GM21619 (cell line): ENCODE data around the gene DLEC1.
"Not testable (repeated sequence)": the region's sequence is repeated elsewhere in the genome, so short reads cannot be mapped to it uniquely, and the experiment has no call there.

ENCODE experiments used
- ATAC-seq: cut with Tn5 transposase; IDR thresholded peaks from one replicate; pipeline ENCODE4 v1.9.1; 2021; ENCODE audit not compliant: unreplicated experiment

Gene DLEC1

DNA sequence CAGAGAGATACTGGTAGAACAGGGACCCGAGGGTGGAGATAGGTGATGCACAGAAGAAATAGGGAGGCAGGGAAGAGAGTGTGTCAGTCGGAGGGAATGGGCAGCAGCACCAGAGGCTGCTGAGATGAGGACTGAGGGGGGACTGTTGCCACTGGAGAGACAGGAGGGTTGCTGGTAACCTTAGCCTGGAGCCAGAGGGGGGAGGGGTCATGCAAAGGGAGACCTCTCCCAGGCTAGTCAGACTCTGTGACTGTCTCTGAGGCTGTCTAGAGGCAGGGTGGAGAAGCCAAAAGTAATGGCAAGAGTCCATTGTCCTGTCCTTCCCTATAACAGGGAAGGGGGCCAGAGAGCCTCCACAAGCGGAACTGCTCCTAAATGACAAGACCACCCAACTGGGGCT lies 2.1 kb upstream of the DLEC1 start:
- no peak for ATAC-seq

DNA sequence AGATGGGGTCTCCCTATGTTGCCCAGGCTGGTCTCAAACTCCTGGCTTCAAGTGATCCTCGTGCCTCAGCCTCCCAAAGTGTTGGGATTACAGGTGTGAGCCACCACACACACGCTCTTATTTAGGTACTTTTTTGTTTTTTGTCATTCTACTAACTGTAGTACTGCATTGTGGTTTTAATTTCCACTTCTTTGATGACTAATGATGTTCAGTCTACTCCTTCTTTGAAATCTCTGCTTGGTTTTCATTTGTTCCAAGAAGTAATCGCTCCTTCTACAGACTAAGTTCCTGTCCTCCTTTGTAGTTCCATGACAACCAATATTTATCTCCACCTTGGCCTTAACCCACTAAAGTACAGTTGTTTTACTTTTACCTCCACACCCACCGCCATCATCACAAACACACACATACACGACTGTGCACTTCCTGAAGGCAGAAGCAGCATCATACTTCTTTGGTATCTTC lies 529 bp upstream of the DLEC1 start:
- no peak for ATAC-seq

DNA sequence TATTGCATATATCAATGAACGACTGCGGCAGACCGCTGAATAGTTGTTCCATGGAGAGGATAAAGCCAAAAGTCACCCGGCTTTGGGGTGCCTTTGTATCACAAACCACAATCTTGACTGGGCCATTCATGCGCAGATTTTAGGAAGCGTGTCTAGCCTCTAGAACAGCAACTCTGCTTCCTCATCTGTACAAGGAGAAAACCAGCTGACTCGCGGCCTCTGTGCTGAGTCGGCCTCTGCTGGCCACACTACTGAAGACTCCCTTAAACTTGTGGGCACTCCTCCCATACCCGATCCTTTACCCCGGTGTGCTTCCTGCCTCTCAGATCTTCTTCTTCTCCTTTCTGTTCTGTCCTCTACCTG lies 872 bp downstream of the DLEC1 start:
- peak; percentile 47 for ATAC-seq

DNA sequence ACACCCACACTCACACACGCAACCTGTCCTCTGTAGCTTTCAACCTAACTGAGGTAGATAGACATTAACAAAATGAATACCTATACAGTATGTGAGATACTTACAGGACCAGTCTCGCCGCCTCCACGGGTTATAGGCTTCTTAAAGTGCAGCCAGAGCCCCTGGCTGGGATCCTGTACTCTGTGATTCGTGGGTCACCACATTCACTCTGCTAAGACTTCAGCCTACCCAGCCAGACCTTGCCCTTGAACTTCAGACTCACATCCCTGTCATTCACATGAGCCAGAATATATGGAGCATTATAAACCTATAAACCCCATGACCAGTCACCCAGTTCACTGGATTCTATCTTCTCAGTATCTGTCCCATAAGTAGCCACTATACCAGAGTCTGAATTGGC lies 1.4 kb downstream of the DLEC1 start:
- ATAC-seq: no peak

DNA sequence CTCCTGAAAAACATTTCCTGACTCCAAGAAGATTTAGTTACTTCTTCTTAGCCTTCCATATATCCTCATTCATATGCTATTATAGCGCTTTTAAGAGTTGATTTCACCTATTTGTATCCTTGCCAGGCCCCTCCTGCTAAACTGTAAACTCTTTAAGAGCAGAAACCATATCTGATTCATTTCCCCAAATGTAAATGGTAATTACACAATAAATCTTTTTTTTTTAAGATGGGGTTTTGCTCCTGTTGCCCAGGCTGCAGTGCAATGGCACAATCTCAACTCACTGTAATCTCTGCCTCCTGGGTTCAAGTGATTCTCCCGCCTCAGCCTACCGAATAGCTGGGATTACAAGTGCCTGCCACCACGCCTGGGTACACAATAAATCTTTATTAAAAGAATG lies 4.5 kb downstream of the DLEC1 start:
- no peak for ATAC-seq

DNA sequence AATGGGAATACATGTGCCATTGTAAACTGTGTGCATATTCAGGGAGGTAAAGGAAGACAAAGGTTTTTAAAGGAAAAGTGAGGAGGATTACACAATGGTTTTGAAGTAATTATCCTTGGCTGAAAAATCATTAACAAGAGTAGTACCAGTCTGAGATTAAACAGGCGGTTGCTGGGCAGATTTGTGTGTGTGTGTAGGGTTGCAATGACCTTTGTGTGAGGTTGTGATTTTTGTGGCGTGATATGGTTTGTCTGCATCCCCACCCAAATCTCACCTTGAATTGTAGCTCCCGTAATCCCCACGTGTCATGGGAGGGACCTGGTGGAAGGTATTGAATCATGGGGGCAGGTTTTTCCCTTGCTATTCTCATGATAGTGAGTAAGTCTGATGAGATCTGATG lies 7.0 kb downstream of the DLEC1 start:
- ATAC-seq: no peak

DNA sequence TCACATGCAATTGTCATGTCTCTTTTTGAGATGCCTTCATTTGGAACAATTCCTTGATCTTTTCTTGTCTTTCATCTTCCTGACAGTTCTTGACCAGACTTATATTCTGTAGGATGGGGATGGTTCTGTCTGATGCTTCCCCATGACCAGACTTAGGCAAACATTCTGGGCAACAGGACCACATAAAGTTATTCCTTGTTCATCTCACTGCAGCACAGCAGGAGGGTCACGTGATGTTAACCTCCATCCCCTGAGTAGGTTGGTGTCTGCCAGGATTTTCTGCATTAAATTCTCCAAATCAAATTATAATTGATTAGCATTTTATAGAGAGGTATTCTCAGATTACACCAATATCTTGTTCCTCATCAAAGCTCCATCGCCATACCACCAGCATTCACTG lies 7.8 kb downstream of the DLEC1 start:
- ATAC-seq: no peak

DNA sequence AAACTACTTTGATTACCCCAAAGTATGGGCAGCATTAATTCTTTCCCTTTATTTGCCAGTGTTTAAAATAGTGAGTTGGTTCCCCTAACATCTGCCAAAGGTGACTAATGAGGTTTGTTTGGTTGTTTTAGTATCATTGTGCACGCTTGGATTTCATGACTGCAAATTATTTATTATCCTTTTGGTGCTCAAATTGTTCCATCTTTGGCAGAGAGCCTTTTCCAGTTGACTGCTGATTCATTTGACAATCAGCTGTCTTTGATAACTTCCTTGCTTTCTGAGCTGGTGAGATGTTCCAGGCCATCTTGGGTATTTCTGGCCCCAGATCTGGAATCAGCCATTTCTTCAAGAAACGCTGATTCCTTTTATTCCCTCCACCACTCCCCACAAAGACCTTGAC lies 8.9 kb downstream of the DLEC1 start:
- ATAC-seq: no peak

DNA sequence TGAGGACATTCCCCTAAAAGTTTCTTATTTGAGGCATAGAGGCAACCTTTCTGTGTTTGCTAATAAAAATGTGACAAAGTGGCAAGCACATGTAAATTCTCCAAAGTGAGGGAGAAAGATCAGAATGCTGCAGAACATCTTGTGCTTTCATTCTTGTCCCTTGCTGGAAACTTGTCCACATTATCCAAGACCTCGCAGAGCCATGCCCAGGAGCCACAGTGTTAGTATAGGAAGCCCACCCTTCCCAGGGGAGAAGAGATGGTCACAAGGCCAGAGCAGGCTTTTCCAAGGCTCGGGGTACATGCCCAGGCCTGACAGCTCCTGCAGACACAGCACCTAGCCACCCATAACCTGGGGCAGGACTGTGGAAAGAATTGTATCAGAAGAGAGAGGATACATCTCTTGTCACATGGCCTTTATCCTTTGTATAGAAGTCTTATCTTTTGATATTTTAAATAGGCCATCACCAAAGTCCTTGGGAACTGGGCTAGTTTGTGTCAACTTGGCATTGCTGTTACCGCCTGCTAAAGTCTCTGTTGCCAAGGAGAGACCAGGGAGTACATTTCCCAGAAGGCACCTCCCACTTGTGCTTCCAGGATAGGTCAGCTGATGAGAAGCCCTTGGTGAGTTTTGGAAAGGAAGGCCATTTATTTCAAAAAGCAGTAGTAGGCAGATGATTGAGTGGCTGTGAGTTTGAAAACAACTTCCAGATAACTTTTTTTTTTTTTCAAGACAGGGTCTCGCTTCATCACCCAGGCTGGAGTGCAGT lies 10.5 kb downstream of the DLEC1 start:
- no peak for ATAC-seq

DNA sequence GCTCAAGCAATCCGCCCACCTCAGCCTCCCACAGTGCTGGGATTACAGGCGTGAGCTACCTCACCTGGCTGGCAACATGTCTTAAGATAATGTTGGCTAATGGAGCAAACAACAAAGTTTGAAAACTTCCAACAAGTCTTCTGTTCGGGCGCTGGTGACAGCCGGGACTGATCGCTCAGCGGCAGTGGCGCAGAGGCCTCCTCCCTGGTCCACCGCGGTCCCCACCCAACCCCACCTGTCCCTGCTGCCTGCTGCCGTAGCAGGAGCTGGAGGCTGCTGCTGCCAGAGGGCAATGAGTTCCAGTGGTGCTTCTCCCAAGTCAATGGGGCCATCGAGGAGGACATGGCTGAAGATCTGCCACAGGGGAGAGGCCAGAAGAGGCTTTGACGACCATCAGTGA lies 12.1 kb downstream of the DLEC1 start:
- no peak for ATAC-seq

DNA sequence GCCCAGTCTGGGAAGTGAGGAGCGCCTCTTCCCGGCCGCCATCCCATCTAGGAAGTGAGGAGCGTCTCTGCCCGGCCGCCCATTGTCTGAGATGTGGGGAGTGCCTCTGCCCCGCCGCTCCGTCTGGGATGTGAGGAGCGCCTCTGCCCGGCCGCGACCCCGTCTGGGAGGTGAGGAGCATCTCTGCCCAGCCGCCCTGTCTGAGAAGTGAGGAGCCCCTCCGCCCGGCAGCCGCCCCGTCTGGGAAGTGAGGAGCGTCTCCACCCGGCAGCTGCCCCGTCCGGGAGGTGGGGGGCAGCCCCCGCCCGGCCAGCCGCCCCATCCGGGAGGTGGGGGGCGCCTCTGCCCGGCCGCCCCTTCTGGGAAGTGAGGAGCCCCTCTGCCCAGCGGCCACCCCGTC lies 14.3 kb downstream of the DLEC1 start:
- not testable (repeated sequence) for ATAC-seq

DNA sequence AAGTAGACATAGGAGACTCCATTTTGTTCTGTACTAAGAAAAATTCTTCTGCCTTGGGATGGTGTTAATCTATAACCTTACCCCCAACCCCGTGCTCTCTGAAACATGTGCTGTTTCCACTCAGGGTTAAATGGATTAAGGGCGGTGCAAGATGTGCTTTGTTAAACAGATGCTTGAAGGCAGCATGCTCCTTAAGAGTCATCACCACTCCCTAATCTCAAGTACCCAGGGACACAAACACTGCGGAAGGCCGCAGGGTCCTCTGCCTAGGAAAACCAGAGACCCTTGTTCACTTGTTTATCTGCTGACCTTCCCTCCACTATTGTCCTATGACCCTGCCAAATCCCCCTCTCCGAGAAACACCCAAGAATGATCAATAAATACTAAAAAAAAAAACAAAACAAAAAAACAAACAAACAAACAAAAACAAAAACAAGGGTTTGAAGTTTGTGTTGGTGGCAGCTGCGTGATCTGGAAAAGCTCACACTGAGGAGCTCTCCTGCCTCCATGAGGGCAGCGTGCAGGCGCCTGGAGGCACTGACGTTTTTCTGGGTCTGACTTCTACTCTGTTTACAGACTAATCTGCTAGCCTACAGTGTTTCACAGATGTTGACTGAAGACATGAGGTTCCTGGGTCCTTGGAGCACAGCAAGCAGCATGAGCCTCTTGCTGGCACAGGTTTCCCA lies 14.9 kb downstream of the DLEC1 start:
- ATAC-seq: not testable (repeated sequence)

DNA sequence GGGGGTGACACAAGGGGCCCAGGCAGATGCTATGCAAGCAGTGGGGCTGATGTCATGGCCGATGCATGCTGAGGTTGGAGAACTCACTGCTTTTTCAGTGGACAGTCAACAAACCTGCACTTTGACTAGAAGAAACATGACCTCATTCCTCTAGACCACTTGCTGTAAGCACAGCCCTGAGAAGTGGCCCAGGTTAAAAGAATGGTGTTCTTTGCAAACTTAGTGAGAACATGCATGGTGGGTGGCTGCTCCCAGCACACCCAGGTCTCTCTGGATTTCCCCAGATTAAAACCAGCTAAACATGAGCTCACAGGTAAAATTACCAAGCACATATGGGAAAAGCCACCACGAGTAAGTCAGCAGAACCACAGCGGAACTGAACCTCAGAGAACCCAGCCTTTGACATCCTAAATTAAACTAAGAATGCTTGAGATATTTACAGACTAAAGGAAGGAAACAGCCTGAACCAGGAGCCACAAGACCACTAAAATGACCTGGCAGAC lies 15.5 kb downstream of the DLEC1 start:
- ATAC-seq: no peak

DNA sequence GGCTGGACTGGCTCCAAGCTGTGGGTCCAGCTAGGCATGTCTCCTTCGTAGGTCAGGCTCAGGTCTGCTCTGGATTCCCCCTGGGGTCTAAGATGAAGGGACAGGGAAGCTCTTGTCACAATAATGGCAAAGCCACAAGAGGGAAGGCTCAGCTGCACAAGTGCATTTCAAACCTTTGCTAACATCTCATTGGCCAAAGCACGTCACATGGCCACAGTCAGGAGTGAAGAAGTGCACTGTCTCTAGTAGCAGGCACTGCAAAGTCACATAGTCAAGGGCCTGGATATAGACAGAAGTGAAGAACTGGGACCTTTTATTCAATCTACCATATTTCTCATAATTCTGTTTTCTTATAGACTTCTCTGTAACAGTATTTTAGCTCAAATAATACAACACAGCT lies 20.1 kb downstream of the DLEC1 start:
- ATAC-seq: no peak

DNA sequence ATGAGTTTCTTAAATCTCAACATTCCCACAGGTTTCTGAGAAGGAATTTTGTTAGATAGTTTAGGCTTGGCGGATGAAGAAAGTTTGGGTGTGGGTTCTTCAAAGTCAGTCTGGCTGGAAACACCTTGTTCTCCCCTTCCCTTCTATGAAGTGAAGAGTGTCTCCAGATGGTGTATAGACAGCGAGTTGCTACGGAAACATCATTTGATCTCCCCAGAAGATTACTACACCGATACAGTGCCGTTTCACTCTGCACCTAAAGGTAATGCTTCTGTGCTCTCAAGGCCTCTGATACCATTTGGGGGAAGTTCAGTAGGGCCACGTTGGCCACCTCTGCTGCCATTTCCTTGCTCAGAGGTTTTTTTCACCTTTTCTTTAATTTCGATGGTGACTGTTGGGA lies 20.6 kb downstream of the DLEC1 start:
- no peak for ATAC-seq

DNA sequence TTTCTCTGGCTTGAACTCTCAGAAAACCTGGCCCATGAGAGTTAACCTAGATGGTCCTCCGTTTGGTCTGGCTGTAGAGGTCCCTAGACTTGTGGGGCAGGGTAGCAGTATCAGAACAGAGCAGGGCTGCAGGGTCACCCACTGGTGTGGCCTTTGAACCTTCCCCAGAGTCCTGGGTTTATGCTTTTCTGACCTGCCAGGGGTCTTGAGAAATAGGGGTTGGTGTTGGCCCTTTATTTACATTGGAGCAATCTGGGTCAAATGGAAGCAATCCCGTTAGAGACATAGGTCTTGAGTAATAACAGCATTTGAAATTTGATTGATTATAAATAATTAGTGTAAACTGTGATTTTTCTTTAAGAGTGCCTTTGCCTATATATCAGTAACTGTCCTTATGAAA lies 23.8 kb downstream of the DLEC1 start:
- no peak for ATAC-seq

DNA sequence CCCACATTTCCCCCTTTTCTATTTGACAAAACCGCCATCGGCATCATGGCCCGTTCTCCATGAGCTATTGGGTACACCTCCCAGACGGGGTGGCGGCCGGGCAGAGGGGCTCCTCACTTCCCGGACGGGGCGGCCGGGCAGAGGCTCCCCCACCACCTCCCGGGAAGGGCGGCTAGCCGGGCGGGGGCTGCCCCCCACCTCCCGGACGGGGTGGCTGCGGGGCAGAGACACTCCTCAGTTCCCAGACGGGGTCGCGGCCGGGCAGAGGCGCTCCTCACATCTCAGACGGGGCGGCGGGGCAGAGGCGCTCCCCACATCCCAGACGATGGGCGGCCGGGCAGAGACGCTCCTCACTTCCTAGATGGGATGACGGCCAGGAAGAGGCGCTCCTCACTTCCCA lies 25.4 kb downstream of the DLEC1 start:
- ATAC-seq: not testable (repeated sequence)

DNA sequence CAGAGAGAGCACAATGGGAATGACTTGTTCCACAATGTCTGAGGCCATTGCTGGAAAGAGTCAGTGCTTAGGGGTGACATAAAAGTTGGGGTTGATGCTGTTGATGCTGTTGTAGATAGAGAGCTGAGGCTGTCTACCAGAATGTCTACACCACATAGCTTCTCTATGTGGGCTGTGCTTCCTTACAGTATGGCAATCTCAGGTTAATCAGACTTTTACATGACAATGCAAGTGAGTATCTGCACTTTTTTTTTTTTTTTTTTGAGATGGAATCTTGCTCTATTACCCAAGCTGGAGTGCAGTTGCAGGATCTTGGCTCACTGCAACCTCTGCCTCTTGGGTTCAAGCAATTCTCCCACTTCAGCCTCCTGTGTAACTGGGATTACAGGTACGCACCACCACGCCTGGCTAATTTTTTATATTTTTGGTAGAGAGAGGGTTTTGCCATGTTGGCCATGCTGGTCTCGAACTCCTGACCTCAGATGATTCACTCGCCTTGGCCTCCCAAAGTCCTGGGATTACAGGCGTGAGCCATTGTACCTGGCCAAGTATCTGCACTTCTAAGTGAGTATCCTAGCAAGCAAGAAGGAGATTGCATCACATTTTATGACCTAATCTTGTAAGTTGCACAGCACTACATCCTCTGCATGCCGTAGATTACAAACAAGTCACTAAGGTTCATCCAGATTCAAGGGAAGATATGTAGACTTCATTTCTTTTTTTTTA lies 28.7 kb downstream of the DLEC1 start:
- no peak for ATAC-seq

DNA sequence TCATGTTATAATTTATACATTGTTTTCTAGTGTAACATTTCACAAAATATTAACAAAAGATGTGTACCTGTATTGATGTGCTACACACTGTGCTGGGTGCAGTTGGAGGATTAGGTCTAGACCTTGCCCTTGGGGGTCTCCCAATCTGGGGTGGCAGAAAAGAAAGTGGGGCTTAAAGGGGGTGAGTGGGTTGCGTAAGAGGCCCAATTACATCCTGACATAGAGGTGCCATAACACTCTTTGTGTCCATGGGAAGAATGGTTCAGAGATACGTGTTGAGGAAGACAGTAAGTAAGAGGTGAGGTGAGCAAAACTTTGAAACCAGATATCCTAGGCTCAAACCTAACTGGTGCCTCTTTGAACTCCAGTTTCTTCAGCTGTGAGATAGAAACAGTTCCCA lies 31.0 kb downstream of the DLEC1 start:
- no peak for ATAC-seq

DNA sequence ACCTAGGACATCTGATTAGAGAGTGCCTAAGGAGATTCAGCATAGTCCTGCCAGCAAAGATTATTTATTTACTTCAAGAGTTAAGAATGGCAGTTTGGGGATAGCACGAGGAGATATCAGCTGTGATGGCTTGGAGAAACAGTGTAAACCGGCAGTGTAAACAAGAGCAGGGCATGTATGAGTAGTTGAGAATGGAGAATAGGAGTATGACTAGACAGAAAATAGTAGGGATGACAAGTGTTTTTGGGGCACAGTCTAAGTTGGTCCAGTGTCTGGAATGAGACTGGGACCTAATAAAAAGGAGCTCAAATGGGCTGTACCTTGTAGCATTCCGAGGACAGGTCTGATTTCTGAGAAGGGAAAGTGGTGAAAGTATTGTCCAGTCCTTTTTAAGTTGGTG lies 38.1 kb downstream of the DLEC1 start:
- not testable (repeated sequence) for ATAC-seq

DNA sequence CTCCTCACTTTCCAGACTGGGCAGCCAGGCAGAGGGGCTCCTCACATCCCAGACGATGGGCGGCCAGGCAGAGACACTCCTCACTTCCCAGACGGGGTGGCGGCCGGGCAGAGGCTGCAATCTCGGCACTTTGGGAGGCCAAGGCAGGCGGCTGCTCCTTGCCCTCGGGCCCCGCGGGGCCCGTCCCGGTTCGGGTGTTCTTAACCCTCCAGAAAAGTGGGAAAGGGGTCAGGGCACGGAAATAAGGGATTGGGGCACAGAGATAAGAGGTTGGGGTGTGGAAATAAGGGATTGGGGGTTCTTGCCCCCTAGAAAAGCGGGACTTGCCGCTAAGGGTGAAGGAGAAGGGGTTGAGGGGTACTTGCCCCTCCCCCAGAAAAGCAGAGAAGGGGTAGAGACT lies 43.3 kb downstream of the DLEC1 start:
- not testable (repeated sequence) for ATAC-seq

DNA sequence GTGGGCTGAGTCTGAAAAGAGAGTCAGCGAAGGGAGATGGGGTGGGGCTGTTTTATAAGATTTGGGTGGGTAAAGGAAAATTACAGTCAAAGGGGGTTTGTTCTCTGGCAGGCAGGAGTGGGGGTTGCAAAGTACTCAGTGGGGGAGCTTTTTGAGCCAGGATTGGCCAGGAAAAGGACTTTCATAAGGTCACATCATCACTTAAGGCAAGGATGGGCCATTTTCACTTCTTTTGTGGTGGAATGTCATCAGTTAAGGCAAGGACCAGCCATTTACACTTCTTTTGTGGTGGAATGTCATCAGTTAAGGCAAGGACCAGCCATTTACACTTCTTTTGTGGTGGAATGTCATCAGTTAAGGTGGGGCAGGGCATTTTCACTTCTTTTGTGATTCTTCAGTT lies 44.2 kb downstream of the DLEC1 start:
- not testable (repeated sequence) for ATAC-seq
